Fibroblast of skin of abdomen (primary cell): ENCODE results near the gene SLC4A4.
A peak's percentile ranks its signal among the peaks of the same experiment; 100 is the strongest.

ENCODE experiments used
- DNase-seq: peaks from one replicate; pipeline ENCODE4 v3.0.0-alpha.2; 2013

SLC4A4 gene

DNA sequence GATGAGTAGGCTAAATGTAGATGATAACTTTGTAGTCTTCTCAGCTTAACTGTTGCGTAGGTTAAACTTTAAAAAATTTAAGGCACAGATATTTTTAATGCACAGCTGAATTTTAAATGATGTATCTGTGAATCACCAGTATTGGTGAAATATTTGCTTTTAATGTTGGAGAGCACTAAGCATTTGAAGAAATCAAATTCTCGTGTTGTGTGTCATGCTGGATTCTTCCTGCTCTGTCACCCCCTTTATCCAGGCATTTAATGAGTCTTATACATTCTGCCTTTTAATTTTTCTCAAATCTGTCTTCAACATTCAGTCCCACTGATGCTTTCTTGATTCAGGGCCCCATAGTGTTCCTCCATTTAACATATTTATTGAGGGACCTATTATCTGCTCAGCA lies 76.7 kb downstream of the SLC4A4 start:
- DNase-seq = peak; percentile 71

DNA sequence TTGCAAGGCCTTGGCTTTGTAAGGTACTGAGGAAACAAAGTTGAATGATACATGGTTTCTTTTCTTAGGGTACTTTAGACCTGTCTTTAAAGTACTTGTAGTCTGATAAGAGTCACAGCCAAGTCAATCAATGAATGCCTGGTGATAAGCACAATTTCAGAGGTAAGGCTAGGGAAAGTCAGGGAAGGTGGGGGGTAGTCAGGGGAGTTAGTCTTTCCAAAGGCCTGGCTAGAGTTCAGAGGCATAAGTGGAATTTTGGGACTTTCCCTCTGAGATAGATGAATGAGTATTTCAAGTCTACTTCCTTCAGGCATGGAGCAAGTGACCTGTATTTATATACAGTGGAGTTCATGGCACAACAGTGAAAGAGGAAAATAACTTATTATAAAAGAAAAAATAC lies 78.3 kb downstream of the SLC4A4 start:
- no peak for DNase-seq

DNA sequence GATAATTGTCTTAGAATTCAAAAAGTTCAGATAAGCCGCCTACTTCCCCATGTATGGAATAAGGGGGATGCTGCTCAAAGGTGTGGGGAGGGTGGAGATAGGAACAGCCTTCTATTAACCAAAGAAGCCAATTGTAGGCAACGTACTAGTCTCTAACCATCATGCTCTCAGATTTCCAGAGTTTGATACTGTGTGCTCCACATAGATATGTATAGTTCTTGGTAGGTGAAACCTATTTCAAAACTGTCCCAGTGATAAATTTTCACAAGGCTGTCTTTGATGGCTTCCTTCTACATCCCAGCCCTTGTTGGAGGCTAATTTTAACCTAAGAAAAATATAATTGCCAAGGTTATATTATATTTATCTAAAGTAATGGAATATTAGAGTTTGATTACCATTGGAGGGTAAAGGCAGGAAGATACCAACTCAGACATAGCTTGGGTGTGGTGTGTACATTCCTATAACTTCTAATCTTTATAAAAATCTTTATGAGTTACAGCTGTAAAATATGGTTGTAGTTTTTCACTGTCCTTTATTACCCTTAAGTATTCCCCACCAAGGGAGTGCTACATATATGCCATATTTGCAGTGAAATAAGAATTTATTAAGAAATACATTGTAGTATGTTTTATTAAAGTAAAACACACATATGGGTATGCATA lies 87.7 kb downstream of the SLC4A4 start:
- DNase-seq = no peak

GRCh38 chr4:71429106-71429505 lies 90.3 kb downstream of the SLC4A4 start:
- DNase-seq = no peak

DNA sequence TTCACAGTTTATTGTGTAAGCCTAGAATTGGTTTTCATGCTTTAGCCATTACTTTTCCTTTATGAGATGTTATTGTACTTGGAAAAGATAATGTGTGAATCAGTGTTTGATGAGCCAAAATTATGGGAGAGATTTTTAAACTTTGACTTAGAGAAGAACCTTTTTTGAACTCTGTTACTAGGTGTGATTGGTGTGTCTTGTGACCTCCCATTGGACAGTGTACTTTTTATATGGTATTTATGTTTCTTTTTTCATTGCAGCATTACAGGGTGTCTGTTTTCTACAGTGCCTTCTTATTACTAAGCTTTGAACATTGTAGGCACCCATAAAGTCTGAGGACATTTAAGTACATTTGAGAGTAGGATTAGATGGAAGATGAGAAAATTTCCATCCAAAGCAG lies 91.1 kb downstream of the SLC4A4 start:
- no peak for DNase-seq

GRCh38 chr4:71430609-71431008 lies 91.8 kb downstream of the SLC4A4 start:
- no peak for DNase-seq

GRCh38 chr4:71440612-71441011 lies 101.8 kb downstream of the SLC4A4 start:
- no peak for DNase-seq

DNA sequence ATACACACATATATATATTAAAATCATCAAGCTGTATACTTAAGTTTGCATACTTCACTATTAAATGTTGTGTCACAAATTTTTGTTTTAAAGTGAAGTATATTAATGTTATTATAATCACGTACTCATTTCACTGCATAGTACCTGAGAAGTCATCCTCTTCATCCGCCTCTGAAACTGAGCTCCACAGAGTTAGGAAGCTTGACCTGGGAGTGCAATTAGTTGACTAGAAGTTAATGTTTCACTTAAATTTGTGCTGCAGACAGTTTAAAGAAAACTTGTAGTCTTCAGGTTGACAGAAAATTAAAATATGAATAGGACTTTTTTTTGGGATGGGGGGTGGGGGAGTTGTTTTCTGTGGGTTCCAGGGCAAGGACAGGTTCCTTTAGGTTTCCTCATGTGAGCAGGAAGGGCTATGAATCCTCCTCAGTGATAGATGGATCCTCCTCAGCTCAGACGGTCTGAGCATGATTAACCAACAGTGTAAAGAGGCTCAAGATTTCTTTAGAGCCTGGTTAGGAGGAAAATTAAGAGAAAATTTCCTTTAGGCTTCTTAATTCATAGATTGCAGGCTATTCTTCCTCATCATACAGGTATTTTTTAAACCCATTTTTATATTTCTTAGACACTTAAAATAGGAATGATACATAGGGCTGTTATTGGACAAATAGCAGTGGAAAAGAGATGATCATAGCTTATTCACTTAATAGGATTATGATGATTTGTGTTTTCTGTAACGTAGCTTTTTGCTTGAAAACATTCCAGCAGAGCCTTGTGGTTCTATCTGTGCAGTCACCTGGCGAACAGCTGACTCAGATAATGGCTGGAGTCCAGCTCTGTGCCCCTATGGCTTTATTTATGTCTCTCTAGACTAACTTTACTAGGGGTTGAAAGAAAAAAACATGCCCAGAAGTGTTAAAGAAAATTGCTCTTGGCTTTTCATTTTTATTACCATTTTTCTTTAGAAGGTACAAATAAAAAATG lies 102.7 kb downstream of the SLC4A4 start:
- peak; percentile 56 for DNase-seq

- no peak for DNase-seq
These were observed 103.5 kb downstream of the SLC4A4 start for GRCh38 chr4:71442336-71442735.

GRCh38 chr4:71444395-71444794 lies 105.6 kb downstream of the SLC4A4 start:
- DNase-seq = no peak

GRCh38 chr4:71445811-71446210 lies 107.0 kb downstream of the SLC4A4 start:
- DNase-seq = no peak

DNA sequence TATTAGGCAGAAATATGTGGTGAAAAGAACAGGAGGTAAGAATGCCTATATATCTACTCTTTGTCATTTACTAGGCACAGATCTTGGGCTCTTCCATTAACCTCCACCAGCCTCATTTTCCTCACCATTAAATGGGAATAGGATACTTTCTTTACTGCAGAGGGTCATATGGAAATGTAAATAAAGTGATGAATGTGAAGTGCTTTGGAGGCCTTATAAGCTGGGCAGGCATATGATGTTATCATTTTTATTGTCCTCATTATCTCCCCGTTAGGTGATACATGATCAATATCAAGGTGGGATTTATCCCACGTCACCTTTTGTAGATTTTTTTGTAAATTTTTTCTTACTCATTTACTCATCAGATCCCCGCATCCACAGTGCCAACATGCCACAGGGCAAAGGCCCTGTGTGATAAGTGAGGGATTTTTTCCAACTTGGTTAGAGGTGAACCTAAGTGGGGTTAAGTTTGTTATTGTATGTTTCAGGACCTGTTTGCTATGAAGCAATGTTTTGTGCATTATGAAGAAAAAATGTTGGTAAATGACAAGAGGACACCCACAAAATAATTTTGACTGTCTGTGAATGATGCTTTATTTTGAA lies 107.8 kb downstream of the SLC4A4 start:
- no peak for DNase-seq

- DNase-seq = no peak
These were observed 110.2 kb downstream of the SLC4A4 start for GRCh38 chr4:71449040-71449439.

- DNase-seq = no peak
These were observed 111.1 kb downstream of the SLC4A4 start for GRCh38 chr4:71449878-71450277.

DNA sequence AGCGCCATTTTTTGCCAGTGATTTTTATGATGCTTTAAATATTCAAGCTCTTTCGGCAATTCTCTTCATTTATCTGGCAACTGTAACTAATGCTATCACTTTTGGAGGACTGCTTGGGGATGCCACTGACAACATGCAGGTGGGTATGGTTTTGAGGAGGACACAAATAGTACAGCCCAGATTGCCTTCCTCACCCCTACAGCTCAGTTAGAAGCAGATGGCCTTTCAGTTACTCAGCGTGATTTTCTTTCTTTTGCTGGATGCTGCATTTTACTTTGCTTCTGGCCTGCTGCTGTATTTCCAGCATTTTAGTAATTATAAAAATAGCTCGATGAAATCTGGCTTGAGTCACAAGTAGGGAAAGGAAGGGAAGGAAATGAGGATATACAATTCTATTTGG lies 114.7 kb downstream of the SLC4A4 start:
- no peak for DNase-seq

DNA sequence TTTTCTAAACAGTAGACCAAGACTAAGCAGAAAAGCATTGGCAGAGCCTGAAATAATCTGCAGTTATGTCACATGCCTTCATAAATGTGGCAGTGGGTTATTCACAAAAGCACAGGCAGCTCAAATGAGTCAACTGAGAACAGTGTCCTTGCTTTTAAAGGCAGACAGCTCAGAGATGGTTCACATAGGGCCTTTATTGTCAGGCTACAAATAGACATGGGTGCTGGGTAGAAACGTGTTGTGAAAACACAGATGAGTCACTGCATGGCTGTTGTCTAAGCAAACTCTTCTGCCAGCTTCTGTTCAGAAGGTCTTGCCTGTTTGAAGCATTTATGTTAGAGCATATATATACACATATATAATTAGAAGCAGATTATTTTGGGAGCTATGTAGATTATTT lies 118.0 kb downstream of the SLC4A4 start:
- DNase-seq = peak; percentile 72

DNA sequence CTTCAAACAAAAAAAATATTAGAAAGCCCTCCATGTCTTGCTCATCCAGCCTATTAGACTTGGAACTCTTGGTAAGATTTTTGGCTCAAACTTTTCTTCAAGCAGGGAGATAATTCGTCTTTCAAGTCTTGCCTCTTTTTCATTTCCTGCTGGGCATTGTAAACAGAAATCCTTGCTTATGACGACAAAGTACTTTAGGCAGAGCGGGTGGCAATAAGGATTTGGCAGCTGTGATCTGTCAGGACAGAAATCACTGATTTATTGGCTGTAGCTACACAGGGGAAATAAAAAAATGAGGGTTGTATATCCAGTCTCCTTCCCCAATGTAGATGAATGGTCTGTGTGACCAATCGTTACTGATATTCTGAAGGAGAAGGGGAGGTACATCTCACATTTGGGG lies 121.6 kb downstream of the SLC4A4 start:
- DNase-seq = no peak

DNA sequence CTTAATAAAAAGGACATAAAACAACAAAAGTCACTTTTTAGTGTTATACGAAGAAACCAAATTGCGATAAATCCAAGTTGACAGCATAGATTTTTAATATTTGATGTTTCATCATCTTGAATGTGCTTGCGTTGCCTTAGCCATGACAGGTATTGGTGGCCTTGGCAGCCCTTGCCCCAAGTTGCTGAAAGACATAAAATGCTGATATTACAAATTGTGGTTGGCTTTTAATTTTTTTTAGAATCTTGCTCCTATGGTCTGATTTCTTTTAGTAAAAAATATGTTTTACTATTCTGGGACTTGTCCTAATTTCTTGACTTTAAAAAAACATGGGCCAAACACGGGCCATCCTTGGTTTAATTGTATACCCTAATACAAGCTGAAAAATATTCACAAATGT lies 122.6 kb downstream of the SLC4A4 start:
- DNase-seq = no peak

DNA sequence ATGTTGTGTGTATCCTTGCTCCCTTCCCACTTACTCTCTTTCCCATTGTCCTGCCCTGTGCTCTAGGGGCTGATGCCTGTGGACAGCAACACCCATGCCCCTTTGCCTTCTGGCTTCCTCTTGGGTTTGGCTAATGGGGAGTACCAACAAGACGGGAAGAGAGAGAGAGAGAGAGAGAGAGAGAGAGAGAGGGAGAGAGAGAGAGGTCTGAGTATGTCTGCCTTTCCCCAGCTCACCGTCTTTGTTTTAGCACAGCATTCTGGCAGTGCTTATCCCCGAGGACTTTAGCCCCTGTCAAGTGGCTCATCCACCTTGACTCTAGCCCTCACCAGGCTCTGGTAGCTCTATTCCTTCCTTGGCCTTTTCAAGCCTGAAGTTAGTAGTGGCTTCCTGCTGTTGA lies 128.0 kb downstream of the SLC4A4 start:
- no peak for DNase-seq

- DNase-seq = no peak
These were observed 129.4 kb downstream of the SLC4A4 start for GRCh38 chr4:71468116-71468710.

- DNase-seq = no peak
These were observed 130.7 kb downstream of the SLC4A4 start for GRCh38 chr4:71469541-71469940.

- DNase-seq = no peak
These were observed 131.7 kb downstream of the SLC4A4 start for GRCh38 chr4:71470524-71470923.

DNA sequence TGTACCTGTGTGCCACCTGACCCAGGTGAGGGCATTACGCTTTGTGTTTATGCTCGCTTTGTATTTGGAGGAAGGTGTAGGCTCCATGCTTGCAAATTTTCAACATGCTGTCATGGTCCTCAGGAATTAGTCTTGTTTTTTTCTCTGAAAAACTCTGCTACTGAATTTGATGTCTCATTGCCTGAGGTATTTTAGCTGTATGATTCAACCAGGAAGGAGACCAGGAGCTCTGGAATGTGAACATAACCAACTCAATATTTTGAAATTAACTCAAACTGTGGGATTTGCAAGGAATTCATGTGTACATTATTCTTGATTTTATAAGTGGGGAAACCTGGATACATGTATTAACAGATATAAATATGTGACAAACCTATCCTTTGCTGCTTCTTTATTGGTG lies 134.1 kb downstream of the SLC4A4 start:
- DNase-seq = peak; percentile 90
